Measurements from ENCODE around the gene RNF214. TPM values are rescaled to one million over a fixed set of nuclear protein-coding genes. Genes with fewer than 3 reads are reported as not detected.

The RNF214 gene
- polyA plus RNA-seq, 1 donor from 2014 or later = 7.6 TPM

- Histone ChIP-seq H3K27me3 (ENCODE audit: insufficient read depth, low read depth, low read length) (no peaks in the 10 kb centered on the region), H2AFZ (ENCODE audit: low read depth, low read length) (no peak overlapping the region), H4K20me1 (ENCODE audit: insufficient read depth) (no peaks in the 10 kb centered on the region), H3K9me2 (ENCODE audit: insufficient read depth, low read length) (no peaks in the 10 kb centered on the region), H3K36me3 (ENCODE audit: insufficient read depth, low read length) (peaks cover 3% of the 10 kb centered on the region), H3K79me2 (replicated peaks; ENCODE audit: insufficient read depth, low read length) (no peaks in the 10 kb centered on the region), H3F3A (ENCODE audit: insufficient read depth, low read length, poor library complexity, severe bottlenecking) (no peaks in the 10 kb centered on the region), H3K9me3 (ENCODE audit: low read length) (no peaks in the 10 kb centered on the region), H3K4me3 (ENCODE audit: low read length) (no peak overlapping the region), H3K27ac (ENCODE audit: low read length) (no peak overlapping the region), H3K9ac (ENCODE audit: low read length) (no peak overlapping the region), H3K4me2 (ENCODE audit: low read length) (no peak overlapping the region)
- no peak for TF ChIP-seq POLR2AphosphoS5 (IDR thresholded peaks at IDR 0.05)
- no peak for TF ChIP-seq EP300 (conservative IDR thresholded peaks at IDR 0.05; ENCODE audit: poor library complexity, severe bottlenecking)
- TF ChIP-seq SMC3 (conservative IDR thresholded peaks at IDR 0.05; ENCODE audit: poor library complexity) = no peak
- no peak for TF ChIP-seq RAD21 (conservative IDR thresholded peaks at IDR 0.05)
- no peak for TF ChIP-seq CTCF (IDR thresholded peaks at IDR 0.05; ENCODE audit: poor library complexity, severe bottlenecking)
- TF ChIP-seq MXI1 (conservative IDR thresholded peaks at IDR 0.05; ENCODE audit: poor library complexity, severe bottlenecking) = no peak
- no peak for TF ChIP-seq REST (IDR thresholded peaks at IDR 0.05; ENCODE audit: borderline replicate concordance)
- no peak for TF ChIP-seq EZH2 (IDR thresholded peaks at IDR 0.05; ENCODE audit: borderline replicate concordance, insufficient read depth, low read length, poor library complexity, severe bottlenecking)
- TF ChIP-seq TAF1 (IDR thresholded peaks at IDR 0.05; ENCODE audit: low read depth) = no peak
These were observed 47.4 kb downstream of the RNF214 start for GRCh38 chr11:117279711-117280376.

GRCh38 chr11:117281159-117281558 is 48.7 kb downstream of the RNF214 start:
- no peaks in the 10 kb centered on the region for H3F3A ChIP-seq (ENCODE audit: insufficient read depth, low read length, poor library complexity, severe bottlenecking)
- H3K36me3 ChIP-seq (ENCODE audit: insufficient read depth, low read length) = peaks cover 3% of the 10 kb centered on the region
- no peaks in the 10 kb centered on the region for H3K9me2 ChIP-seq (ENCODE audit: insufficient read depth, low read length)
- no peaks in the 10 kb centered on the region for H3K27me3 ChIP-seq (ENCODE audit: insufficient read depth, low read depth, low read length)
- no peak overlapping the region for H3K27ac ChIP-seq (ENCODE audit: low read length)
- no peak overlapping the region for H3K4me3 ChIP-seq (ENCODE audit: low read length)
- no peak overlapping the region for H2AFZ ChIP-seq (ENCODE audit: low read depth, low read length)
- H3K79me2 ChIP-seq (replicated peaks; ENCODE audit: insufficient read depth, low read length) = no peaks in the 10 kb centered on the region
- H3K9ac ChIP-seq (ENCODE audit: low read length) = no peak overlapping the region
- no peak for TF ChIP-seq EP300 (conservative IDR thresholded peaks at IDR 0.05; ENCODE audit: poor library complexity, severe bottlenecking)
- H3K9me3 ChIP-seq (ENCODE audit: low read length) = no peaks in the 10 kb centered on the region
- H3K4me2 ChIP-seq (ENCODE audit: low read length) = no peak overlapping the region
- no peaks in the 10 kb centered on the region for H4K20me1 ChIP-seq (ENCODE audit: insufficient read depth)
